ENCODE measurements around the gene ZBTB1. TPM values are rescaled to one million over a fixed set of nuclear protein-coding genes. Genes with fewer than 3 reads are reported as not detected.
"Not testable (repeated sequence)": the region's sequence is repeated elsewhere in the genome, so short reads cannot be mapped to it uniquely, and the experiment has no call there.

The ZBTB1 gene
- total RNA-seq, 1 donor from 2014 or later, result 82.3 TPM

GRCh38 chr14:64566651-64567122 lies 62.1 kb downstream of the ZBTB1 start:
- DNase-seq (ENCODE audit: low spot score), result peak; percentile 88

GRCh38 chr14:64569138-64569631 lies 64.6 kb downstream of the ZBTB1 start:
- peak; percentile 86 for DNase-seq (ENCODE audit: low spot score)

GRCh38 chr14:64569646-64570045 lies 65.1 kb downstream of the ZBTB1 start:
- not testable (repeated sequence) for DNase-seq (ENCODE audit: low spot score)

GRCh38 chr14:64572386-64573104 lies 68.0 kb downstream of the ZBTB1 start:
- DNase-seq (ENCODE audit: low spot score), result no peak

GRCh38 chr14:64573109-64573508 lies 68.5 kb downstream of the ZBTB1 start:
- peak; percentile 19 for DNase-seq (ENCODE audit: low spot score)

Other genes starting within 250 kb of the ZBTB1 start
- 1.2 TPM for gene ESR2, start 210.4 kb upstream of the ZBTB1 start, total RNA-seq (ENCODE audit: insufficient read depth, low replicate concordance)
- gene MTHFD1, start 116.4 kb upstream of the ZBTB1 start, total RNA-seq (ENCODE audit: insufficient read depth, low replicate concordance), result 15.2 TPM
- gene AKAP5, start 39.3 kb upstream of the ZBTB1 start, total RNA-seq (ENCODE audit: insufficient read depth, low replicate concordance), result 16.6 TPM
- gene ZBTB25, start 932 bp upstream of the ZBTB1 start, total RNA-seq (ENCODE audit: insufficient read depth, low replicate concordance), result 11.8 TPM
- 412 TPM for gene HSPA2, start 36.0 kb downstream of the ZBTB1 start, total RNA-seq (ENCODE audit: insufficient read depth, low replicate concordance)
- 4.1 TPM for gene PPP1R36, start 45.2 kb downstream of the ZBTB1 start, total RNA-seq (ENCODE audit: insufficient read depth, low replicate concordance)
- 90.0 TPM for gene PLEKHG3, start 199.7 kb downstream of the ZBTB1 start, total RNA-seq (ENCODE audit: insufficient read depth, low replicate concordance)